Nephron (organoid): ENCODE measurements around the gene STC2.

Source experiments
- H3K27ac Mint-ChIP-seq, 3 experiments: 2 replicates each; pipeline ENCODE4 v1.8.0; 2020; ENCODE audit warnings: mixed read lengths in 3 of 3, mild to moderate bottlenecking in 2 of 3, moderate library complexity in 1 of 3
- H3K27me3 Mint-ChIP-seq: 2 replicates; pipeline ENCODE4 v1.8.0; 2021; ENCODE audit warnings: low read depth, mild to moderate bottlenecking, moderate library complexity, mixed read lengths
- H3K36me3 Mint-ChIP-seq: 2 replicates; pipeline ENCODE4 v1.8.0; 2020; ENCODE audit warnings: low read depth, mixed read lengths
- H3K4me1 Mint-ChIP-seq: 2 replicates; pipeline ENCODE4 v1.8.0; 2020; ENCODE audit warnings: mixed read lengths
- H3K4me3 Mint-ChIP-seq, 3 experiments: 2 replicates each; pipeline ENCODE4 v1.8.0; 2020; ENCODE audit warnings: mild to moderate bottlenecking in 3 of 3, mixed read lengths in 3 of 3, moderate library complexity in 2 of 3
- H3K9me3 Mint-ChIP-seq: 2 replicates; pipeline ENCODE4 v1.8.0; 2020; ENCODE audit warnings: mixed read lengths
- TF ChIP-seq, protein P1 (sequence below), 3 experiments: fragments of 200-600 bp; sonication (generic); IDR thresholded peaks; one replicate each; pipeline ENCODE4 v1.5.0; 2021; ENCODE audit warnings: antibody characterized with exemption in 3 of 3; ENCODE audit not compliant: unreplicated experiment in 3 of 3

STC2 gene

DNA sequence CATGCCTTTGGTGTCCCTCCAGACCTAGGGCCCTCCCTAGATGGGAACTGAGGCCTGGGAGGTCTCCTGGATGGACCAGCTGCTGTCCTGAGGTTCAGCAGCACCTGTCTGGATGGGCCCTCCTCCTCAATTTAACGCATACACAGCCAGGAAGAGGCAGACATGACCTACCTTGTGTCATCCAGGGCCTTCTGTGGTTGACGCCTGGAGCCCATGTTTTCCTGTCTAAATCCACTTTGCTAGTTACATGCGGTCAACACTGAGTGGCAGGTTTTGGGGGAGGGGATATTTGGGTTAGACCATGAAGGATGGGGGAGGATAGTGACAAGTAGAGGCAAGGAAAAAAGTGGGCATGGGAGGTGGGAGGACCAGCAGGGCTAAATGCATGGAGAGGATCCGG lies 3.1 kb upstream of the STC2 start:
- no peaks in the 10 kb centered on the region for H3K9me3 Mint-ChIP-seq
- H3K36me3 Mint-ChIP-seq = no peaks in the 10 kb centered on the region
- no peak overlapping the region for H3K27ac Mint-ChIP-seq
- H3K4me1 Mint-ChIP-seq = peaks cover 26% of the 10 kb centered on the region
- peak overlapping the region in 1 of 3 experiments; percentile 4 for H3K4me3 Mint-ChIP-seq
- TF ChIP-seq, protein P1, sequence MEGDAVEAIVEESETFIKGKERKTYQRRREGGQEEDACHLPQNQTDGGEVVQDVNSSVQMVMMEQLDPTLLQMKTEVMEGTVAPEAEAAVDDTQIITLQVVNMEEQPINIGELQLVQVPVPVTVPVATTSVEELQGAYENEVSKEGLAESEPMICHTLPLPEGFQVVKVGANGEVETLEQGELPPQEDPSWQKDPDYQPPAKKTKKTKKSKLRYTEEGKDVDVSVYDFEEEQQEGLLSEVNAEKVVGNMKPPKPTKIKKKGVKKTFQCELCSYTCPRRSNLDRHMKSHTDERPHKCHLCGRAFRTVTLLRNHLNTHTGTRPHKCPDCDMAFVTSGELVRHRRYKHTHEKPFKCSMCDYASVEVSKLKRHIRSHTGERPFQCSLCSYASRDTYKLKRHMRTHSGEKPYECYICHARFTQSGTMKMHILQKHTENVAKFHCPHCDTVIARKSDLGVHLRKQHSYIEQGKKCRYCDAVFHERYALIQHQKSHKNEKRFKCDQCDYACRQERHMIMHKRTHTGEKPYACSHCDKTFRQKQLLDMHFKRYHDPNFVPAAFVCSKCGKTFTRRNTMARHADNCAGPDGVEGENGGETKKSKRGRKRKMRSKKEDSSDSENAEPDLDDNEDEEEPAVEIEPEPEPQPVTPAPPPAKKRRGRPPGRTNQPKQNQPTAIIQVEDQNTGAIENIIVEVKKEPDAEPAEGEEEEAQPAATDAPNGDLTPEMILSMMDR (IDR thresholded peaks at IDR 0.05; ENCODE audit: unreplicated experiment in 3 of 3) = no peak
- H3K27me3 Mint-ChIP-seq = peaks cover 46% of the 10 kb centered on the region

- no peaks in the 10 kb centered on the region for H3K9me3 Mint-ChIP-seq
- no peak overlapping the region for H3K27ac Mint-ChIP-seq
- peaks cover 33% of the 10 kb centered on the region for H3K4me1 Mint-ChIP-seq
- H3K27me3 Mint-ChIP-seq = peaks cover 51% of the 10 kb centered on the region
- TF ChIP-seq, protein P1 (IDR thresholded peaks at IDR 0.05; ENCODE audit: unreplicated experiment in 3 of 3) = no peak
- H3K4me3 Mint-ChIP-seq = peak overlapping the region; percentile 79 to 82 (median 80)
- H3K36me3 Mint-ChIP-seq = no peaks in the 10 kb centered on the region
Observed at GRCh38 chr5:173330338-173331206, 2.4 kb upstream of the STC2 start.

- no peaks in the 10 kb centered on the region for H3K9me3 Mint-ChIP-seq
- no peaks in the 10 kb centered on the region for H3K36me3 Mint-ChIP-seq
- H3K27me3 Mint-ChIP-seq = peaks cover 59% of the 10 kb centered on the region
- TF ChIP-seq, protein P1 (IDR thresholded peaks at IDR 0.05; ENCODE audit: unreplicated experiment in 3 of 3) = no peak
- peak overlapping the region; percentile 88 to 96 (median 93) for H3K4me3 Mint-ChIP-seq
- H3K4me1 Mint-ChIP-seq = peaks cover 42% of the 10 kb centered on the region
- no peak overlapping the region for H3K27ac Mint-ChIP-seq
Observed at GRCh38 chr5:173329491-173330337, 1.5 kb upstream of the STC2 start.

DNA sequence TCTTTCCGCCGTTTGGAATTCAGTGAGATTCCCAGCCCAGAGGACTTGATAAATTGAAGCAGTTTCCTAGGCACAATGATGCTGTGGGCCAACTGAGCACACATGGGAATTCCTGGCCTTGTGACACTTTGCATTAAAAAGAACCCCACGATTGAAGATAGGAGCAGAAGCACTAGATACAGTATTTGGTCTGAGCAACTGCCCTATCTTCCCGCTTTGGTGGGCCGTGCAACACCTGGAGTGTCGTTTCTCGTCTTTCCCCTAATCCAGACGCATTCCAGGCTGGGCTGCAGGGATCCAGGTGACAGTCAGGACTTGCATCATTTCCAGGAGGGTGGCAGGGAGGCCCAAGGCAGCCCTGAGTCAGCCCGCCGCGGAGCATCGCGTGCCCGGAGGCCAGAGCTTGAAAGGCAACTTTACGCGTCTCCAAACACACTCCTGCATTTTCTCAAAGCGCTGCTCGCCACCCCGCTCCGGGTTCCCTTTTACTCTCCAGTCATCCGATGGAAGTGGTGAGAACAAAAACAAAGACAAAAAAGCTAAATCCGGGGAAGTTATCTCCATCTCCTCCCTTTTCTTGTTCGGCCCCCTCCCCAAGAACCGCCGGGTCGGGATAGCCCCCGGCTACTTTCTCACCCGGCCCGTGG lies 753 bp upstream of the STC2 start:
- TF ChIP-seq, protein P1 (IDR thresholded peaks at IDR 0.05; ENCODE audit: unreplicated experiment in 3 of 3) = no peak
- Mint-ChIP-seq H3K27me3 (peaks cover 60% of the 10 kb centered on the region), H3K4me3 (peak overlapping the region; percentile 88 to 96 (median 93)), H3K27ac (peak overlapping the region; percentile 20 to 40 (median 38)), H3K4me1 (peaks cover 49% of the 10 kb centered on the region), H3K9me3 (no peaks in the 10 kb centered on the region), H3K36me3 (peaks cover under 1% of the 10 kb centered on the region)

- H3K4me3 Mint-ChIP-seq = peak overlapping the region; percentile 88 to 96 (median 93)
- peaks cover 6% of the 10 kb centered on the region for H3K36me3 Mint-ChIP-seq
- H3K27me3 Mint-ChIP-seq = peaks cover 59% of the 10 kb centered on the region
- TF ChIP-seq, protein P1 (IDR thresholded peaks at IDR 0.05; ENCODE audit: unreplicated experiment in 3 of 3) = no peak
- no peak overlapping the region for H3K27ac Mint-ChIP-seq
- no peaks in the 10 kb centered on the region for H3K9me3 Mint-ChIP-seq
- peaks cover 59% of the 10 kb centered on the region for H3K4me1 Mint-ChIP-seq
Observed at GRCh38 chr5:173327084-173327947, 898 bp downstream of the STC2 start.
